Activated naive CD8-positive, alpha-beta T cell treated with anti-CD3 and anti-CD28 coated beads, Interleukin-2, amount 50 U/mL, for 16 hours (primary cell): ENCODE data around the gene PLEKHG3.

Source experiments
- DNase-seq: peaks from one replicate; pipeline ENCODE4 v3.0.0-alpha.2; 2020; ENCODE audit warnings: low read depth, low spot score

The PLEKHG3 gene

DNA sequence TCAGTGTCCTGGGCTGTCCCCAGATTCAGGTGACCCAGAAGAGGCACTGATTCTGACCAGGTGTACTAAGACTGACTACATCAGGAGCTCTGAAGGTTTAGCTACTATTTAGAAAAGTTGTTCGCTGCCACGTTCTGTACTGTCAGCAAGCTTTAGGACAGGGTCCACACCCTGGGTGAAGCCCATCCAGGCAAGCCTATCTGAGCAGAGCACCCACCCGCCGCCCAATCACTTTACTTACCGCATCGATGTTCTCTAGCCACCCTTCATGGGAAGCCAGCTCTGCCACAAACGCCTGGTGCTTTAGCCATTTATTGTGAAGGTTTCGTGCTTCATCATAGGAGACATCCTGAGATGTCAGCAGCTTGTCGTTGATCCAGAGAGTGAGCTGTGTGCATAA is 79.8 kb downstream of the PLEKHG3 start:
- no peak for DNase-seq

DNA sequence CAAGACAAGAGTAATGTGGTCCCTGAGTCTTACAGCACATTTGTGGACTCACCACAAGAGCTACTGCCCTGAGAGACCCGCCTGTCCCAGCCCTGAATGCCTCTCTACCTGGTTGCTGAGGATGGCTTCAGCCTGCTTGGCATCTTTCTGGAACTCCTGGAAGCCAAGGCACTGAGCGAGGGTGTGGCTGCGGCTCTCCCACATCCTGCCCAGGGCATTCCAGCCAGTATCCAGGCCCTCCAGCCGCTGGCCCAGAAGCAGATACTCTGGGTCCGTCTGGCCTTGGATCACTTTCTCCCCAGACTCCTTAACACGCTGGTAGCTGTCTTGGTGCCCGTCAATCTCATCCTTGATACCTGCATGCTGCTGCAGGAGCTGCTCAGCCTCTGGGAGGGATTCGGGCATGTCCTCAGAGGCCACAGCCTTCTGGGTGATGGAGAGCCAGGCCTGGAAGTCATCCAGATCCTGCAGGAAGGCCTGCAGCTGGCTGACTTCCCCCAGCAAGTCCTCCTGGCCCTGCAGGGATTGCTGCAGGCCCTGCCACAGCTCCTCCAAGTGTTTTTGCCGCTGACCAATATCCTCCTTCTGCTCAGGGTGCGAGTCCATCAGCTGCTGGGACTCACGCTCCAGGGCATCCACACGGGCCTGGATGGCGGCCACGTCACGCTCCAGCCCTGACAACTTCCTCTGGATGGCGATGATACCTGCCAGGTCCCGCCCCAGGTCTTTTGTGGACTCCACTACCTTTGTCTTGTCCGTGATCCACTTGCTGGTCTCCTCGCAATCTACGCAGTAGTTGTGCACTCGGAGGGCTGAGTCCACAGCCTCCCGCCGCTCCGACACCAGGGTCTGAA is 82.3 kb downstream of the PLEKHG3 start:
- no peak for DNase-seq

DNA sequence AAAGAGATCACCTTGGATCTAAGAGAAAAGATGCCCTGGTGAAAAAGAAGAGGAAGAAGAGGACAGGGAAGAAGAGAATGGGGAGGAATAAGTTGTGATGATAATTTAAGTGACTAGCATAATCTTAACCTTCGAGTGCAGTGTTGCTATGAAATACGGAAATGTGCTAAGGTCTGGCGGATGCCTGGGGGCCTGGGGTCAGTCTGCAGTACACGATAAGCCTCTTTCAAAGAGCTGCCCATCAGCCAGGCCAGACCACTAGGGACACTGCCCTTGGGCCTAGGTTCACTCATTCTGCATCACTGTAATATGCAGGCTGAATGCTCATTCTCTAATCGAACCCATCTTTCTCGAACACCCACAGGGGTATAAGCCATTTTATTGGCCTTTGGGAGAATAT is 83.4 kb downstream of the PLEKHG3 start:
- DNase-seq: no peak

DNA sequence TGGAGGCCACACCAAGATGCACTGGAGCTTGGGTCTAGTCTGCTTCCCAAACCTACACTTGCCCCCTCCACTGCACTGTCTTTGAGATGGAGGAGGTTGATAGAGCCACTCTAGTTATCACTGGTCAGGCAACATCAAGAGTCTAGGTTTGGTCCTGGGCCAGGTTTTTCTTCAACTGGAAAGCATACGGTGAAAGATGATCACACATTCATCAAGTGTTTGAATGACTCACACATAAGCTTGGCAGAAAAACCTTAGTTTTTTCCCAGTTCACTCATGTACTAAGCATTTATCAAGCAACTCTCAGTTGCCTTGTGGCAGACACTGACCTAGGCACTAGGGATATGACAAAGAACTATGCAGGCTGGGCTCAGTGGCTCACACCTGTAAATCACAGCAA is 84.5 kb downstream of the PLEKHG3 start:
- no peak for DNase-seq

DNA sequence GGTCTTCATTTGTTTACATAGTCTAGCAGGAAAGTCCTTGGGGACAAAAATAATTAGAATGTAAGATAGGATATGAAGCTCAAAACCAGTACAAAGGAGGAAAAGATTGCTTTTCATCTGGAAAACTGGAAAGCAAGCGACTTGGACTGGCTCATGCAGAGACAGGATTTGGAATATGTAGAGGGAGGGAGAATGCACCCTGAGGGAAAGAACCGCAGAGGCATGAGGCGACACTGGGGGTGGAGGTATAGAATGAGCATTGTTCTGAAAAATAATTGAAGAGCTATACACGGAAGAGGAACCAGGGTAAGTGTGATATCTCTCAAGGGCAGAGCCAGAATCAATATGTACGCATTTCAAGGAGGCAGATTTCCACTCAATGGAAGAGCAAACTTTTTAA is 85.5 kb downstream of the PLEKHG3 start:
- DNase-seq: no peak

DNA sequence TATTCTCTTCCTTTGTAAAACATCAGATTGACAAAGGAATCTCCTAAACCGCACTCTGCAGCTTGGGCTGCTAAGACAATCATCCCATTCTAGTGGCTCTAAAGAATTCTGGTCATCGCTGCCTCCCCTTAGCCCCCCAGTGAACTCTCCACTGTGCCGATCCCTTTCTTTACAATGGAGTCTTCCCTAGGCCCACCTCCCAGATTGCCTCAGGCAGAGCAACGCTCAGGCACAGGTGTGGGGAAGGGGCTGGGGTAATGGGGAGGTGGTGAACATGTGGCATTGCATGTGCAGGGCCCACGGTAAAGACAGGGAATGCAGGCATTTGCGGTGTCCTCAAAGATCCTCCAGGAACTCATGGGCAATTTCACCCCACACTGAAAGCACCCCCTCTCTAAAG is 86.3 kb downstream of the PLEKHG3 start:
- no peak for DNase-seq

DNA sequence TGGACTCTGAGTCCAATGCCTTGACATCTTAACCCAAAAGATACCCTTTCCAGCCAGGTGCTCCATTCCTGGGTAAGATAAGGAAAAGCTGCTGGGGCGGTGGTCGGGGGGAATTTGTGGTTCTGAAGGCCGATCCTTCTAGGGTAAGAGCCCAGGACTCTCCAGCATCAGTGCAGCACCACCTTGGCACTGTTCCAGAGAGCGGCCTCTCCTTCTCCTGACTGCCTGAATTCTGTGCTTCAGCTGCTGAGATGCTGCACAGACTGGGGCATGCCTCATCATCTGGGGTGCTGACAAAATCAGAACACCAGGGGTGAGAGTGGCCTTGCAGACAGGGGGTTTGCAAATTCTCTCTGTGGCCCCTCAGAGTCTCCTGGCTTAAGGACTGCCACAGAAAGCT is 88.0 kb downstream of the PLEKHG3 start:
- no peak for DNase-seq

DNA sequence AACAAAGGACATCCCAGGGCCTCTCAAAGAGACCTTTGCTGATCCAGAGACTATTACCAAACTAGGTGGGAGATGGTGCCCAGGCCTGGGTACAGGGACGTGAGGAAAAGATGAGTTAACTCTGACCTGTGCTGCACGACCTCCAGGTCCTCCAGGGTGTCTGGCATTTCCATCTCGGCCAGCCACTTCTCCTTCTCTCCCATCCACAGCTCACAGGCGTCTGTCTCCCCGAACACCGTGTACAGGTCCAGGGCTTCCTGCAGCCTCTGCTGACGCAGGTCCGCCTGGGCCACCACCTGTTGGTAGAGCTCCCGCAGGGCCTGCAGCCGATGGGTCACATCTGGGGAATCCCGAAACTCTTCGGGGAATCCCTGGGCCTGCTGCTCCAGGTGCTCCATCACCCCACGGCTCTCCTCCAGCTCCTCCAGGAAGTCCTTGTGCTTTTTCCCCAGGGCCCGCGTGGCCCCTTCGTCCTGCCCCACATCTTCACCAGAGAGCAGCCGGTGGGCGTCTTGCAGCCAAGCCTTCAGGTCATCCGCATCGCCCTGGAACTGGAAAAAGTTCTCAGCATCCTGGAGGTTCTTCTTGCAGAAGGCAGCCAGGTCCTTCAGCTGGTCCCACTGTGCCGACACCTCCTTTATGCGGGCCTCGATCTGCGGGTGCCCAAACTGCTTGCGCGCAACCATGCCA is 88.8 kb downstream of the PLEKHG3 start:
- no peak for DNase-seq

DNA sequence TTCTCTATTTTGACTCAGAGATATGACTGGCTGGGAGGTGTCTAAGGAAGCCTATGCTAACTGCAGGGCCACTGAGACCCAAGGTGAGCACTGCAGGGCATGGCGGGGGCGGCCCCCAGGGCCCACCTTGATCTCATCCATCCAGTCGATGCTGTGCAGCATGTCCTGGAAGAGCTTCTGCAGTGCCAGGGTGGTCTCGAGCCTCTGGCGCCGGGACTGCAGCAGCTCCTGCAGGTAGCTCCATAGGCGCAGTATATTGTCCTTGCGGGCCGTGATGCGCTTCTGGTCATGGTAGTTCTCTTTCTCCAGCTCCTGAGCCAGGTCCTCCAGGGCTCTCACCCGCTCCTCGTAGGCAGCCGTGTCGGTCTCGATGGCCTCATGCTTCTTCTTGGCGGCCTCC is 91.0 kb downstream of the PLEKHG3 start:
- DNase-seq: no peak

DNA sequence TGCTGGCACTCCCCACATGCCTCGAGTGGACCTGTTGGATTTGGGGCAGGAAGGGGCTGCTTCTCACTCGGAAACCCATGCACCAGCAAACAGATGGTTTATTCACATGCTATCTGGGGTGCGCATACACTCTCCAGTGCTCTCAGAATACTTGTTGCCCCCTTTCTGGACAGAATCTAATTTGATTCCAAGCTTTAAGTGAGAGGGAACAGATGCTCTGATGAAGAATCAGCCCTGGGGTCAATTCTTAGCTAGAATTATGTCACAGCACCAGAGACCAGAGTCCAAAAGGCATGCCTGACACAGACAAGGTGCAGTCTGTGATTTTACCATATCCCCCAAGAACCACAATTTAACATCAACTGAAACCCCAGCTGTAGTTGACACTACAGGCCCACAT is 91.7 kb downstream of the PLEKHG3 start:
- DNase-seq: no peak

DNA sequence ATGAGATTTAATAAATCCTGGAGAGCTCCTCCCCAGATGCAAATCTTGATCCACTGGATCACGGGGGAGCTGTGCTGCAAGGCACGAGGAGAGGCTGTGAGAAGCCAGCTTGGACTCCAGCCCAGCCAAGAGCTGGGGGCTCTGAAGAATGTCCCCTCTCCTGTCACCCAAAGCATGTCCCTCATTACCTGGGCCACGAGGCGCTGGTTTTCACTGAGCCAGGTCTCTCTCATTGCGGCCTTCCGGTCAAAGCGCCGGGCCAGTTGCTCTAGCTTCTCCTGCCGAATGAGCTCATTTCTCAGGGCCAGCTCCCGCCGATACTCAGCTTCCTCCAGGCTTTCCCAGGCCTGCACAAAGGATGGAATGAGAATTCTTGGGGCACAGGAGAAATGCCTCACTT is 92.1 kb downstream of the PLEKHG3 start:
- no peak for DNase-seq

DNA sequence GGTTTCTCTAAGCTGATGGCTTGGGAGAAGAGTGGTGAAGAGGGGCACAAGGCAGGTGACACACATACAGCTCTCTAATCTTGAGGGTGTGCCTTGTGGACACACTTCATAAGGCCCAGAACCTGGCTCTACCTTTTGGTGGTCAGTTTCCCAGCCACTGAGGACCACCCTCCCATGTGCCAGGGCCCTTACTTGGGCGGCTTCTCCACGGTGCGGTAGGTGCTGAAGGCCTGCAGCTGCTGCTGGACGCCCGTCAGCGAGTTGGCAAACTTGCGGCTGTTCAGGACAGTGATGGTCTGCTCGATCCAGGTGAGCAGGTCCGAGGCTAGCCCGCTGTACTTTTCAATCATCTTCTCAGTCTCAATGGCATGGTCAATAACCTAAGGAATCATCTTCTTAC is 95.3 kb downstream of the PLEKHG3 start:
- DNase-seq: no peak
